H7 (cell line): ENCODE measurements around the gene TRAPPC2B. TPM values are rescaled to one million over a fixed set of nuclear protein-coding genes. Genes with fewer than 3 reads are reported as not detected.

Experiments
- DNase-seq: peaks from one replicate; pipeline ENCODE4 v3.0.0; 2012
- H3K27me3 ChIP-seq: 2 replicates; pipeline ENCODE4 v1.6.0; 2011; ENCODE audit warnings: mild to moderate bottlenecking, low read length; ENCODE audit not compliant: control insufficient read depth, insufficient read depth
- H3K36me3 ChIP-seq: replicated peaks from 2 replicates; pipeline ENCODE4 v1.5.1; 2011; ENCODE audit warnings: low read length; ENCODE audit not compliant: control insufficient read depth, insufficient read depth
- H3K4me3 ChIP-seq: 2 replicates; pipeline ENCODE4 v1.5.1; 2011; ENCODE audit warnings: low read depth, mild to moderate bottlenecking, control low read depth, low read length, moderate library complexity; ENCODE audit not compliant: insufficient read depth
- total RNA-seq: library from RNA; depleted of rRNA; stranded (reverse); fragments of >200 nt; shearing (Covaris generic); gene quantifications from 2 replicates; pipeline ENCODE4 v1.2.3, GENCODE V29; 2014; rRNA removed

Gene TRAPPC2B
- total RNA-seq, 1 experiment from 2014 or later: 10.1 TPM

DNA sequence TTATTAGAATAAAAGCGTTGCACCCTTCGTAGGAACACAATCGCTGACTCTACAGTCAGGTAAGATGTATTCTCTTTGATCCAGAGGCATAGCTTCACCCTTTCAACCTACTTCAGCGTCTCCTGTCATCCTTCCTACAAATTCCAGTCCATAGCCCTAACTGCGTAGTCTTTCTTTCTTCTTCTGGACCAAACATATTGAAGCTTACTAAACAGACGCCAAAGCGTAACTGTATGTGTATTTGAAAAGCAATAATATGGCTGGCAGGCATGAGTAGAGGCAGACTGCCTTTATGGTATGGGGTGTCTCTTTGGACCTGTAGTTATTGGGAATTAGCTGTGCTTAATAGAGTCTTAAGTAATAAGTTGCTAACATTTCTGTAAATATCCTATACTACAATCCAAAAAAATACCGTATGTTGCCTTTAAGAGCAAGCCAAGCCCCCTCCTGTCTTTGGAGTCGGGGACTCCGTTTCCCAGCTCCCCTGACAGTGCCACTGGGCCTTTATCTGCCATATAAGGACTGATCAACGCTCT is 25.9 kb downstream of the TRAPPC2B start:
- DNase-seq: no peak
- no peaks in the 10 kb centered on the region for H3K36me3 ChIP-seq
- no peaks in the 10 kb centered on the region for H3K27me3 ChIP-seq
- 0 out of 2 replicates have a peak overlapping the region, but pooled peaks have one; percentile 13 for H3K4me3 ChIP-seq

DNA sequence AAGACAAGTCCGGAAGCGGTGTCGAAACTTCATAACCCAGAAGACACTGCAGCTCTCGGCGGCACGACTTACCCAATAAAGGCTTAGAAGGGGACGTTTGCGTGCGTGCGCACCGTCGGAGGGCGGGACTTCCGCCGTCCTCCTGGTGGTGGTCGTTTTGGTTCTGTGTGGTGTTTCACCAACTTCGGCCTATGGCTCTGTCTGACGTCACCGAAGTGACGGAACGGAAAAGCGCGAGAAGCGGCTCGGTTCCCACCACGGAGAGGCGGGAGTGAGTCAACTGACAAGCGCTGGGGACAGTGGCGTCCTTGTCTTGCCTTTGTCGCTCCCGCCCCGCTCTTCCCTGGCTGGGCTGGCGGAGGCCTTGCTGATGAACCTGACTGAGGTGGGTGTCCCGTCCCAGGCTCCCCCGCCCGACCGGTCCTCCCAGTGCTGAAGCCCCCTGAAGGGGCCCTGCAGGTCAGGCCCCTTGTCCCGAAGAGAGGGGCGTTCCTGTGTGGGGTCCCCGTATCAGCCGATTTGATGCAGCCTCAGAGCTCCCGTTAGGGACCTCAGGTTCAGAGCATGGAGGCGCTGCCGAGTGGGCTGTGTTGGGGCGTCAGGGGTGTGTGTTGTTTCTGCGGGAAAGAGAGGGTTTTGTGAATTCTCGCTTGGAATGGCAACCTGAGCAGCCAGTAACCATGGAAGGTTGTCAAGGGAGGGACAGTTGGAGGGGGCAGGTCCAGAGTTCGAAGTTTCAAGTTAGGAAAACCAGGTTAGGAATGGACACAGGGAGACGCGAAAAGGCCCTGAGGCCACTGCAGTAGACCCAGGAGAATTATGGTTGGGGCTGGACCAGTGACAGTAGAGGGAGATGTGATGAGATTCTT is 26.6 kb downstream of the TRAPPC2B start, which contains the start of gene ZNF548:
Gene ZNF548, plus strand, starts transcription at position 125 of the 869 bp plus-strand sequence. Its CDS starts 246 bp downstream, at position 371.
- no peaks in the 10 kb centered on the region for H3K27me3 ChIP-seq
- no peaks in the 10 kb centered on the region for H3K36me3 ChIP-seq
- peak within 1 kb of the TSS; percentile 88 for H3K4me3 ChIP-seq
- DNase-seq: peak; percentile 93

DNA sequence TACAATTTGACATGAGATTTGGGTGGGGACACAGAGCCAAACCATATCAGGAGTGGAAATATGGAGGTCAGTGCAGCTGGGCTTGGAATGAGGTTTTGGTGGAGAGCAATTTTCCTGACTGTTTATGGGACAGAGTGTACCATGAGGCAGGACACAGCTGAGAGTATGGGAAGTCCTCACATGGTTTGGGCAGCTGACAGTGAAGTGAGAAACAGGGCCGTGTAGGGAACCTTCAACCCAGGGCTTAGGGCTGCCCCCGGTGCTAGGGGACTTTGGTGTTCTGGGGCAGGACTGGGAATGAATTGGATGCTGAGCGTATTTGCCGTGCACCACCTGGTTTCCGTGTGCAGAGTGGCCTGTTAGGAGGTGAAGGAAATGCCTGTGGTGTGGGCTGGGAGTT is 32.4 kb downstream of the TRAPPC2B start:
- Histone ChIP-seq H3K27me3 (no peaks in the 10 kb centered on the region), H3K36me3 (peaks cover 6% of the 10 kb centered on the region), H3K4me3 (no peak overlapping the region)
- no peak for DNase-seq

DNA sequence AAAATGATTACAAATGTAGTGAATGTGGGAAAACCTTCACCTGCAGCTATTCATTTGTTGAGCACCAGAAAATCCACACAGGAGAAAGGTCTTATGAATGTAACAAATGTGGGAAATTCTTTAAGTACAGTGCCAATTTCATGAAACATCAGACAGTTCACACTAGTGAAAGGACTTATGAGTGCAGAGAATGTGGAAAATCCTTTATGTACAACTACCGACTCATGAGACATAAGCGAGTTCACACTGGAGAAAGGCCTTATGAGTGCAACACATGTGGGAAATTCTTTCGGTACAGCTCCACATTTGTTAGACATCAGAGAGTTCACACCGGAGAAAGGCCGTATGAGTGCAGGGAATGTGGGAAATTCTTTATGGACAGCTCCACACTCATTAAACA is 35.5 kb downstream of the TRAPPC2B start:
- Histone ChIP-seq H3K27me3 (no peaks in the 10 kb centered on the region), H3K4me3 (no peak overlapping the region), H3K36me3 (peaks cover 6% of the 10 kb centered on the region)
- DNase-seq: no peak

DNA sequence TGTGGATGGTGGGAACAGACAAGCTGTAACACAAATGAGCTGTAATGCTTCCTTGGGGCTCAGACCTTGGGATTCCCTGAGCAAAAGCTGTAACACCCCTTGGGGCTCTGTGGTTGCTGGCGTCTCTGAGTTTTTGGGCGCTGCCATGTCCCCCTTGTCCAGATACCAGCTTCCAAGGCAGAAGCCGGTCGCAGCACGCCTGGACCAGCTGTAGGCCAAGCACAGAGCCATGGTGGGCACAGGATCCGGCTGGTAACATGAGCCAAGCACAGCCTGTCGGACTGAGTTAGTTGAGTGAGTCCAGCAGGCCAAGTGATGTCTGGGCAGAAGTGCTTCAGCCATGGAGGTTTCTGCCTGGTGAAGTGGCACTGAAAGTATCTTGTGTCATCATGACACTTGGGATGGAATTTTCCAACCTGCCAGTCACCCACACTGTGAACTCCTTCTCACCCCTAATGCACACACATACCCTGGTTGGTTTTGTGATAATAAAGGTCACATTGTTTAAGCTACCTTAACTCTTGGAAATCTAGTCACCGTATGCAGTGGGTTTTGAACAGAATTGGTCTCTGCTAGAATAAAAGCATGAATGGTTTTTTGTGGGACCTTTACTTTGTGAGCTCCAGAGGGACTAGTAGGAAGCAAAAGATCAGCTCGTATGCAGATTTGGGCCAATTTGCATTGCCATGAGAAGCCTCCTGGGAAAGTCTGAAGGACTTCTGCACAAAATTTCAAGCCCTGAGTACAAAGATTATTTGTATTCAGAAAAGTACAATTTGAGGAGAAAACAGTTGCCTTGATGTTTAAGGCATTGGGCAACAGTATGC is 40.6 kb downstream of the TRAPPC2B start:
- no peak for DNase-seq
- H3K27me3 ChIP-seq: no peaks in the 10 kb centered on the region
- no peak overlapping the region for H3K4me3 ChIP-seq
- H3K36me3 ChIP-seq: peaks cover under 1% of the 10 kb centered on the region

DNA sequence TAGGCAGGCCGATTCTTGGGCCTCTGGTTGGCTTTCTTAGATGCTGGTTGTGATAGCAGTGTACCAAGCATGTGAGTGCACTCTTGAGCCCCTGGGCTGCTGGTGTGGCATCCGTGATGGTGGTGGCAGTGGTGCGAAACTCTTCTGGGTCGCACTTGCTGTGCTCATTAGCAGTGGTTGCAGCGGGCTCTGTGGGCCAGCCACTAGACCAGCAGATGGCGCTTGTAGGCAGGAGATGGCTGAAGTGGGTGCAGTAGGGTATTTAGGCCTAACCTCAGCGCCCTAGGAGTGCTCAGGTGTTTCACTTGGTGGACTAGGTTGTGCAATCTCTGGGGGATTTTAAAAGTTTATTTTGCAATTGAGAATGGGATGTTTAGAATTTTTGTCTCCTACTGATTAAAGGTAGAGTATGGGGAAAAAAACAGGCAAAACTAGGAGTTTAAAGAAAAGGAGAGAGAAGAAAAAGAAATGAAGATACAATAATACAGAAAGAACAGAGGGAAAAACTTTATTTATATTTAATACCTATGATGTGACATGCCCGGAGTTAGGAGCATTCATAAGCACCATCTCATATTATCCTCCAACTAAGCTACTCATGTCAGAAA is 43.3 kb downstream of the TRAPPC2B start:
- H3K27me3 ChIP-seq: no peaks in the 10 kb centered on the region
- no peaks in the 10 kb centered on the region for H3K36me3 ChIP-seq
- H3K4me3 ChIP-seq: no peak overlapping the region
- peak; percentile 88 for DNase-seq

DNA sequence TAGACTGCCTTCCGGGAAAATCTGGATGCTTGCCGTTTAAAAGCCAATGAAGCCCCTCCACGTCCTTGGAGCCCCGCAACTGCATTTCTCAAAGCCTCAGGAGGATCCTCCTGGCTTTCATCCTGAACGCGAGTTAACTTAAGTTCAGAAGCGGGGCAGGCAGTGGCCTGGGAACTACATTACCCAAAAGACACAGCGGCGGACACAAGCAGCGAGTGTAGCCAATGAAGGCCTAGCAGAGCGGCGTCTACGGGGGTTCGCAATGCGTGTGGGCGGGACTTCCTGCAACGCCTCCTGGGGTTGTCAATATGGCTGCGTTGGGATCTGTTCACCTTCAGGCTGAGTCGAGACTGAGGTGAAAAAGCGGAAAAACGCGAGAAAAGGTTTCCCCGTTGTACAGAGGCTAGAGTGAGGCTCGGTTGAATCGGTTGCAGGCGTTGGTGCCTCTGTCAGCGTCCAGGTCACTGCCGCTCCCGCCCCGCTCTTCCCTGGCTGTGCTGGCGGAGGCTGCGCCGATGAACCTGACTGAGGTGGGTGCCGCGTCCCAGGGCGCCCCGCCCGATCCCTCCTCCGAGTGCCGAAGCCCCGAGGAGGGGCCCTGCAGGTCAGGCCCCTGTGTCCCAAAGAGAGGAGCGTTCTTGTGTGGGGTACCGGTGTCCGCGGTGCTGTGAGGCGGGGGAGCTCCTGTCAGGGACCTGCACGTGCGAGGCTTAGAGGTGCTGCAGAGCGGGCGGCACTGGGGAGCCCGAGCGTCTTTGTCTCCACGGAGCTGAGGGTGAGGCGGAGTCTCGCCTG is 47.7 kb downstream of the TRAPPC2B start, which contains the start of gene ZNF17:
Gene ZNF17, plus strand, starts transcription at position 285 of the 795 bp plus-strand sequence. CDS start 2,455 bp downstream, outside the sequence.
- peak within 1 kb of the TSS; percentile 85 for H3K4me3 ChIP-seq
- no peaks in the 10 kb centered on the region for H3K27me3 ChIP-seq
- DNase-seq: peak; percentile 93
- H3K36me3 ChIP-seq: no peaks in the 10 kb centered on the region

Other genes starting within 250 kb of the TRAPPC2B start
- not detected in 2 replicates for gene USP29, start 243.6 kb upstream of the TRAPPC2B start, total RNA-seq
- not detected in 2 replicates for gene ZIM3, start 218.3 kb upstream of the TRAPPC2B start, total RNA-seq
- gene DUXA, start 196.1 kb upstream of the TRAPPC2B start, total RNA-seq: not detected in 2 replicates
- 13.9 and 18.8 TPM in 2 replicates for gene ZNF264, start 172.1 kb upstream of the TRAPPC2B start, total RNA-seq
- 8.5 and 16.3 TPM in 2 replicates for gene AURKC, start 132.5 kb upstream of the TRAPPC2B start, total RNA-seq
- gene ZNF805, start 122.9 kb upstream of the TRAPPC2B start, total RNA-seq: 13.1 and 15.1 TPM in 2 replicates
- 23.7 and 29.7 TPM in 2 replicates for gene ZNF460, start 83.1 kb upstream of the TRAPPC2B start, total RNA-seq
- 12.7 and 16.4 TPM in 2 replicates for gene ZNF543, start 43.1 kb upstream of the TRAPPC2B start, total RNA-seq
- gene ZNF304, start 12.3 kb upstream of the TRAPPC2B start, total RNA-seq: 10.6 and 12.5 TPM in 2 replicates
- gene ZNF547, start within 50 bp of the TRAPPC2B start, total RNA-seq: 1.7 and 1.8 TPM in 2 replicates
- 9.1 and 17.1 TPM in 2 replicates for gene ZNF548, start 26.3 kb downstream of the TRAPPC2B start, total RNA-seq
- 9.5 and 11.9 TPM in 2 replicates for gene ZNF17, start 47.6 kb downstream of the TRAPPC2B start, total RNA-seq
- gene ZNF749, start 71.8 kb downstream of the TRAPPC2B start, total RNA-seq: 15.1 and 18.1 TPM in 2 replicates
- gene VN1R1, start 93.6 kb downstream of the TRAPPC2B start, total RNA-seq: 0.15 TPM in 1 of 2 replicates, not detected in the other
- 4.3 and 5.0 TPM in 2 replicates for gene ZNF772, start 114.0 kb downstream of the TRAPPC2B start, total RNA-seq
- gene ZNF419, start 124.2 kb downstream of the TRAPPC2B start, total RNA-seq: 10.6 and 12.5 TPM in 2 replicates
- gene ZNF773, start 136.4 kb downstream of the TRAPPC2B start, total RNA-seq: 7.2 and 9.3 TPM in 2 replicates
- 3.6 and 5.6 TPM in 2 replicates for gene ZNF549, start 163.8 kb downstream of the TRAPPC2B start, total RNA-seq
- gene ZNF550, start 196.3 kb downstream of the TRAPPC2B start, total RNA-seq: 5.7 and 9.7 TPM in 2 replicates
- gene ZNF416, start 215.4 kb downstream of the TRAPPC2B start, total RNA-seq: 5.2 and 7.1 TPM in 2 replicates
- gene ZIK1, start 220.6 kb downstream of the TRAPPC2B start, total RNA-seq: 15.9 and 25.7 TPM in 2 replicates
- 7.2 and 11.5 TPM in 2 replicates for gene ZNF530, start 236.3 kb downstream of the TRAPPC2B start, total RNA-seq